Central memory CD8-positive, alpha-beta T cell (primary cell): ENCODE data around the gene NPW.

Source experiments
- ATAC-seq: fragments of 150-1000 bp; cut with Tn5 transposase; replicated peaks from 2 replicates; pipeline ENCODE4 v1.10.0; 2022; ENCODE audit warnings: mild to moderate bottlenecking, moderate FRiP score, moderate number of reproducible peaks; ENCODE audit not compliant: poor library complexity, severe bottlenecking; ENCODE audit errors: extremely low read depth
- DNase-seq, 2 donors: peaks; one replicate each; pipeline ENCODE4 v3.0.0; 2021; ENCODE audit warnings: low spot score in 2 of 2
- H3K27ac Mint-ChIP-seq: one replicate; pipeline ENCODE4 v1.8.0; 2022; ENCODE audit warnings: low read depth, mild to moderate bottlenecking, moderate library complexity, mixed read lengths
- H3K27me3 Mint-ChIP-seq: one replicate; pipeline ENCODE4 v1.8.0; 2022; ENCODE audit warnings: mixed read lengths
- H3K36me3 Mint-ChIP-seq: one replicate; pipeline ENCODE4 v1.8.0; 2022; ENCODE audit warnings: mild to moderate bottlenecking, moderate library complexity, mixed read lengths; ENCODE audit not compliant: insufficient read depth
- H3K4me1 Mint-ChIP-seq: one replicate; pipeline ENCODE4 v1.8.0; 2022; ENCODE audit warnings: mixed read lengths
- H3K4me3 Mint-ChIP-seq: one replicate; pipeline ENCODE4 v1.8.0; 2022; ENCODE audit warnings: mild to moderate bottlenecking, moderate library complexity, mixed read lengths
- H3K9me3 Mint-ChIP-seq: one replicate; pipeline ENCODE4 v1.8.0; 2022; ENCODE audit warnings: mixed read lengths

NPW gene

GRCh38 chr16:1989209-1990100 is 30.1 kb upstream of the NPW start, which contains the start of gene SYNGR3:
Gene SYNGR3, plus strand, starts transcription at chr16:1989970. Its CDS starts 133 bp downstream, at chr16:1990103.
- Mint-ChIP-seq H3K4me1 (peaks cover 20% of the 10 kb centered on the region), H3K27ac (peak within 1 kb of the TSS; percentile 73), H3K27me3 (peaks cover 14% of the 10 kb centered on the region), H3K36me3 (peaks cover 22% of the 10 kb centered on the region), H3K4me3 (peak within 1 kb of the TSS; percentile 67), H3K9me3 (no peaks in the 10 kb centered on the region)
- no peak for ATAC-seq
- no peak for DNase-seq

GRCh38 chr16:1990101-1990350 is 29.6 kb upstream of the NPW start:
- H3K4me1 Mint-ChIP-seq = peaks cover 15% of the 10 kb centered on the region

GRCh38 chr16:1990351-1991134 is 29.0 kb upstream of the NPW start:
- peaks cover 14% of the 10 kb centered on the region for H3K27me3 Mint-ChIP-seq
- H3K9me3 Mint-ChIP-seq = no peaks in the 10 kb centered on the region
- peak overlapping the region; percentile 73 for H3K27ac Mint-ChIP-seq
- ATAC-seq (no peak), DNase-seq (no peak)
- peak overlapping the region; percentile 67 for H3K4me3 Mint-ChIP-seq
- H3K36me3 Mint-ChIP-seq = peaks cover 18% of the 10 kb centered on the region
- peaks cover 14% of the 10 kb centered on the region for H3K4me1 Mint-ChIP-seq

More at GRCh38 chr16:1990101-1990350, 29.6 kb upstream of the NPW start:
- H3K27ac Mint-ChIP-seq = no peak overlapping the region
- peak overlapping the region; percentile 67 for H3K4me3 Mint-ChIP-seq
- ATAC-seq (no peak), DNase-seq (no peak)
- peaks cover 14% of the 10 kb centered on the region for H3K27me3 Mint-ChIP-seq
- H3K36me3 Mint-ChIP-seq = peaks cover 18% of the 10 kb centered on the region
- H3K9me3 Mint-ChIP-seq = no peaks in the 10 kb centered on the region

- DNase-seq = peak in 1 of 2 donors; percentile 45
- Mint-ChIP-seq H3K9me3 (no peaks in the 10 kb centered on the region), H3K27ac (peak overlapping the region; percentile 73)
Measured at GRCh38 chr16:1991135-1991551, 28.4 kb upstream of the NPW start.

GRCh38 chr16:1991588-1991947 is 28.0 kb upstream of the NPW start:
- H3K4me1 Mint-ChIP-seq = peaks cover 14% of the 10 kb centered on the region
- H3K36me3 Mint-ChIP-seq = peaks cover 12% of the 10 kb centered on the region
- H3K9me3 Mint-ChIP-seq = no peaks in the 10 kb centered on the region
- no peak for ATAC-seq
- DNase-seq = no peak
- peaks cover 14% of the 10 kb centered on the region for H3K27me3 Mint-ChIP-seq
- H3K4me3 Mint-ChIP-seq = peak overlapping the region; percentile 67
- peak overlapping the region; percentile 73 for H3K27ac Mint-ChIP-seq

More at GRCh38 chr16:1991135-1991551, 28.4 kb upstream of the NPW start:
- peaks cover 14% of the 10 kb centered on the region for H3K27me3 Mint-ChIP-seq
- peak overlapping the region; percentile 67 for H3K4me3 Mint-ChIP-seq
- peak; percentile 63 for ATAC-seq
- peaks cover 14% of the 10 kb centered on the region for H3K4me1 Mint-ChIP-seq
- H3K36me3 Mint-ChIP-seq = peaks cover 16% of the 10 kb centered on the region

GRCh38 chr16:1991948-1992703 is 27.5 kb upstream of the NPW start:
- Mint-ChIP-seq H3K4me1 (peaks cover 14% of the 10 kb centered on the region), H3K27ac (peak overlapping the region; percentile 73), H3K27me3 (peaks cover 14% of the 10 kb centered on the region), H3K36me3 (peaks cover 12% of the 10 kb centered on the region), H3K4me3 (peak overlapping the region; percentile 67), H3K9me3 (no peaks in the 10 kb centered on the region)
- ATAC-seq (peak; percentile 63), DNase-seq (peak; percentile 90 to 91)

GRCh38 chr16:1992704-1993317 is 26.8 kb upstream of the NPW start:
- H3K36me3 Mint-ChIP-seq = peaks cover 10% of the 10 kb centered on the region
- no peak for ATAC-seq
- peaks cover 14% of the 10 kb centered on the region for H3K4me1 Mint-ChIP-seq
- H3K27ac Mint-ChIP-seq = no peak overlapping the region
- no peak overlapping the region for H3K4me3 Mint-ChIP-seq
- DNase-seq = no peak
- peaks cover 14% of the 10 kb centered on the region for H3K27me3 Mint-ChIP-seq
- no peaks in the 10 kb centered on the region for H3K9me3 Mint-ChIP-seq

GRCh38 chr16:1993731-1994131 is 25.9 kb upstream of the NPW start:
- Mint-ChIP-seq H3K27ac (no peak overlapping the region), H3K36me3 (peaks cover 10% of the 10 kb centered on the region), H3K4me3 (no peak overlapping the region), H3K9me3 (no peaks in the 10 kb centered on the region), H3K4me1 (peaks cover 14% of the 10 kb centered on the region), H3K27me3 (peaks cover 8% of the 10 kb centered on the region)
- DNase-seq (no peak), ATAC-seq (no peak)

GRCh38 chr16:1997494-1998359 is 21.9 kb upstream of the NPW start:
- DNase-seq (no peak), ATAC-seq (no peak)
- Mint-ChIP-seq H3K27ac (no peak overlapping the region), H3K4me3 (no peak overlapping the region), H3K36me3 (peaks cover 17% of the 10 kb centered on the region), H3K27me3 (no peaks in the 10 kb centered on the region), H3K9me3 (no peaks in the 10 kb centered on the region), H3K4me1 (no peaks in the 10 kb centered on the region)

GRCh38 chr16:1998360-1998835 is 21.2 kb upstream of the NPW start:
- no peak overlapping the region for H3K27ac Mint-ChIP-seq
- peaks cover 13% of the 10 kb centered on the region for H3K36me3 Mint-ChIP-seq
- H3K4me1 Mint-ChIP-seq = no peaks in the 10 kb centered on the region

More at GRCh38 chr16:1998360-1998835, 21.2 kb upstream of the NPW start:
- DNase-seq (no peak), ATAC-seq (no peak)
- H3K4me3 Mint-ChIP-seq = no peak overlapping the region
- no peaks in the 10 kb centered on the region for H3K9me3 Mint-ChIP-seq
- H3K27me3 Mint-ChIP-seq = no peaks in the 10 kb centered on the region
